ENCODE data around the gene STYX.
"Not testable (repeated sequence)": the region's sequence is repeated elsewhere in the genome, so short reads cannot be mapped to it uniquely, and the experiment has no call there.

STYX gene

DNA sequence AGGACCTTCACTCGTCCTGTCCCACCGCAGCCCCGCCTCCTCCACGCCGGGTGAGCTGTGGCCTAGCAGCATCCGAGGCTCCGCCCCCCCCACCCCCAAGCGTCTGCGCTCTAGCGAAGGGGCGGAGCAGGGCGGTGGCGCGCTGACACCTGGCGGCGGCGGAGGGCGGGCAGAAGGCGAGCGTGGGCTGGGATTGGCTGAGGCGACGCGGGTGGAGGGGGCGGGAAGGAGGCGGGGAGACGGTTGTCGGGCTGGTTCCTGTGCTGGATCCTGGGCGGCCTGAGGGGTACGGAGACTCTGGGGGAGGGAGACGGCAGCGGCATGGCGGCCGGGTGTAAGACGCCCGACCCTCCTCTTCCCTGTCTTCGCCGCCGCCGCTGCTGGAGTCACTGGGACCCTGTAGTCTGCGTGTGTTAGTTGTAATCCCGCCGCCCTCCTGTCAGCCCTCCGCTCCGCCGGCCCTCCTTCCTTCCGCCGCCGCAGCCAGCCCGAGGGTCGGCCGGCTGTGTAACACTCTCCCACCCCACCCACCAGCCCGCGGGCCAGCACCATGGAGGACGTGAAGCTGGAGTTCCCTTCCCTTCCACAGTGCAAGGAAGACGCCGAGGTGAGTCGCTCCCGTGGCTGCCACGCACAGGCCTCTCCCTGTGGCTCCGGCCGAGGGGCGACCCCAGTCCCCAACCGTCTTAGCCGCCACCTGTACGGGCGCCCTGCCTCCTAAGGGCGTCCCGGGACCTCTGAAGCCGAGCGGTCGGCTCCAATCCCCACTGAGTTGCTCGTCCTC, at the start of gene STYX:
Gene STYX (plus strand): TSS at position 242 of the 784 bp plus-strand sequence. CDS start 309 bp downstream, at position 551.
- DNase-seq, result peak; percentile 95

DNA sequence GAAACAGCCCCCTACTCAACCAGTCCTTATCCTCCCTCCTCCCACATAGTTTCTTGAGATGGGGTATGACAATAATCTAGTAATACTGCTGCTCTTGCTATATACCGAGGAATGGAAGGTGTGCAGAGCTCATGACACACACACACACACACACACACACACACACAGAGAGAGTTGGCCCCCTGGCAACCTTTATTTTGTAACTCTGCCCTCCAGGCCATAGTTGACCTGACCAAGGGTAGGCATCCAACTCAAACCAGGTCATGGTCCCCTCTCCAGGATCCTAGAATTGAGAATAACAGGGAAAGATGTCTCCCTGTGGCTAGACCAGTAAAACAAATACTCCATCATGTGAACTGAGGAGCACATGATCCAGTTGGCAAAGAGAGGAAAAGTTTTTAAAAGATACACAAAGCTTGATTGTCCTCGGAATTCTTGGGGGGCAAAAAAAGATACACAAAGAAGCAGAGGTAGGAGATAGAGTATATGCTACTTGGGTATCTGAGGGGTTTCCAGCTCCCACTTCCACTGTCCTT, 45.9 kb upstream of the STYX start:
- no peak for DNase-seq

DNA sequence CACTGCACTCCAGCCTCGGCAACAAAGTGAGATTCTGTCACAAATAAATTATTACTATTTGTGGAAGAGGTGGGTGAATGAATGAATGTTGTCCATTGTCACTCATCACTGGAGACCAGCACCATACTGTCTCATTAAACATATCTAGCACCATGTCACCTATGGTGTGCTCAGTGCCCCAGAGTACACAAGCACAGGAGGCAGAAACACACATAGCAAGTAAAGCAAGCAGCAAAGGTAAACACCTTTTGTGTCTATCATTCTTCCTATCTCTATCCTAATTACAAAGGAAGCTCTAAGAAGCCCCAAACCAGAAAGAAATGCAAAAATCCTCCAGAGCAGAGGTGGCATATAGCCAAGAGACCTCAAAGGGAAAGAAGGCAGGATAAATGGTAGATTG, 43.8 kb upstream of the STYX start:
- DNase-seq, result no peak

DNA sequence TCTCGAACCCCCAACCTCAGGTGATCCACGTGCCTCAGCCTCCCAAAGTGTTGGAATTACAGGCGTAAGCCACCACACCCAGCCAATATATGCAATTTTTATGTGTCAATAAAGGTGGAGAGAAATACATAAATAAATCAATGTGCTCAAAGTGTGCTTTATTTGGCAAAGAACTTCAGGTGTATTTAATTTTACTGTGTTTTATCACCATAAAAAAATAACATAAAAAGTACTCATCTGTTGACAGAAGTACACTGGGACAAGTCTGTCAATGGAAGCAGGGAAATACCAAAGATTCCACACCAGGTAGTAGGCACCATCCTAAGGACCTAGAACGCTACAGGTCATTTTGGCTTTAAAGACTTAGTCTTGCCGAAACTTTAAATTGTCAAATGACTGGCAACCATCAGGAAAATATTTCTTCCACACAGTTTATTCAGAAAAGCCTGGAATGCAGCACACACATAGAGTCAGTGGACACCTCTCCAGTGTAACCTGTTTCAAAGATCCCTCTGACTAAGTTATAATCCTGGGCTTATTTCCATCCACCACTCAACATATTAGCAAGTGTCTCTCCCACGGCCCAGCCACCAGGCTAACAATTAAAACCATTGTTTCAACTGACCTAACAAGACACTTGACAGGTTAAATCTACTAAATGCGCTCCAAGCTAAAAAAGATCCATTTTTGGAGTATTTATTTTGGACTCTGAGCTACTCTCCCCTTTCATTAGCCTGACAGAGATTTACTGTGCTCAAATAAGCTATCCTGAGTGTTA, 38.8 kb upstream of the STYX start:
- no peak for DNase-seq

- no peak for DNase-seq
Measured at GRCh38 chr14:52692248-52692962, 37.6 kb upstream of the STYX start.

- no peak for DNase-seq
Measured at GRCh38 chr14:52693036-52693435, 36.9 kb upstream of the STYX start.

DNA sequence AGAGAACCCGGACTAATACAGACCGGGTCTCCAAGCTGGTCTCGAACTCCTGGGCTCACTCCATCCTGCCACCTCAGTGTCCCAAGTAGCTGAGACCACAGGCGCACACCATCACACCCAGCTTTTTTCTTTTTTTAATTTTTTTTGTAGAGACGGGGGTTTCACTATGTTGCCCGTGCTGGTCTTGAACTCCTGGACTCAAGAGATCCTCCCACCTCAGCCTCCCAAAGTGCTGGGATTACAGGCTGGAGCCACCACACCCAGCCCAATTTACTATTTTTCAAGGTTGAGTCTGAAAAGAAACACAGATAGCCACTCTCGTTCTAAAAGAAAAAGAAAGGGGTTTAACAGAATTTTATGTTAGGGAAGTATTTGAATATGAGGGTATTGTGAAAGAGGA, 36.4 kb upstream of the STYX start:
- DNase-seq, result no peak

DNA sequence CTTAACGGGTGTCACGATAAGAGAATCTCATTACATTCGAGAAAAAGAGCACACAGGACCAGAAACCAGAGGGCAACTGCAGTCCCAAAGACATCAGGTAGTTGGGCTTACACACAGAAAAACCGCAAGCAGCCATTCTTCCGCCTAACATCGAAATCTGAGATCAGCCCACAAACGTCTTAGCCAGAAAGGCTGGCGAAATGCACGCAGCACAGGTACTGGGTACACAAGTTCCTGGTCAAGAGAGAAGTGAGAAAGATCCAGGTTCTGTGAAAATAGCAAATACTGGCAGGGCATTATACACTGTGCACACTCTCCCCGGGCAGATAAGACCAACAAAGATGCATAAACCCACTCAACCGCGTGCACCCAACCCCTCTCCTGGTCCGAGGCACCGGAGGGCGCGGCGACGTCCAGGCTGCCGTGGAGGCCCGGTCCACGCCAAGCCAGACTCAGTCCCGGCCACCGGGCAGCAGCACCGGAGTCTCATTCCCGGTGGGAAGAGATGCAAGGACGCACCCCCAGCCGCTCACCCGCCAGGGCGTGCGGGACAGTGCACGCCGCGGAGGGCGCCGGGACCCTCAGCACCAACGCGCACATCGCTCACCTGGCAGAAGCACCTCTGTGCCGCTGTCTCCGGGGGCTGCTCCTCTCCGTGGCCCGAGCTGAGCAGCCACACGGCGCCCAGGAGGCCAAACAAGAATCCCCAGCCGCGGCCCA, 35.0 kb upstream of the STYX start:
- DNase-seq, result peak; percentile 52

GRCh38 chr14:52695481-52696091, 34.4 kb upstream of the STYX start, which contains the start of gene ERO1A:
ERO1A (minus strand) TSS chr14:52695558; CDS start chr14:52695481, 77 bp downstream.
- peak; percentile 80 for DNase-seq

- DNase-seq, result no peak
Measured at GRCh38 chr14:52700701-52701172, 29.2 kb upstream of the STYX start.

DNA sequence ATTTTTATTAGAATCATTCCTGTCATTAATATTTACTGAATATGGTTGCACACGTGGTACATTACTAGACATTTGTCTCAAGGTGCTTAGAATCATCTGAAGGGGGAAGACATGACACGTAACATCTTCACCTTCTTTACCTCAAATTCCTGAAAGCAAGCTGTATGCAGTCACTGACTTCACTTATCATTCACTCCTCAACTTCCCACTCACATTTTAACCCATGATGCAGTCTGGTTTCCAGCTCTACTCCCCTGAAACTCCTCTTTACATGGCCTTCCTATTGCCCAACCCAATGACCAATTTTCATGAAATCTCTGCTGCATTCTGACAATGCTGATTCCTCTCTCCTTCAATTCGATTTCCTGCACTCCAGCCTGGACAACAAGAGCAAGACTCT, 28.7 kb upstream of the STYX start:
- no peak for DNase-seq

DNA sequence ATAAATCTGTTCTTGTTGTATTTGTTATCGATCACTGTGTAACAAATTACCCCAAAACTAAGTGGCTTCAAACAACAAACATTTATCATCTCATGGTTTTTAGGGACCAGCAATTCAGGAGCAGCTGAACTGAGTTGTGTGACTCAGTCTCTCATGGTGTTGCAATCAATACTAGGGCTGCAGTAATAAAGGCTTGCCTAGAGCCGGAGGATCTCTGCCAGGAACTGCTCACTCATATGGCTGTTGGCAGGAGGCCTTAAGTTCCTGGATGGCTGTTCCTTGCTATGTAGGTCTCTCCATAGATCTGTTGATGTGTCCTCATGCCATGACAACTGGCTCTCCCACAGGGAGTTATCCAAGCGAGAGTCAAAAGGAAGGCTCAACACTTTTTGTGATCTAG, 26.7 kb upstream of the STYX start:
- DNase-seq, result no peak

- DNase-seq, result no peak
Measured at GRCh38 chr14:52703664-52704063, 26.3 kb upstream of the STYX start.

GRCh38 chr14:52706286-52706685, 23.7 kb upstream of the STYX start:
- DNase-seq, result no peak

- peak; percentile 94 for DNase-seq
Measured at GRCh38 chr14:52706724-52707706, 23.0 kb upstream of the STYX start, which contains the start of gene PSMC6. PSMC6 (plus strand) TSS chr14:52707200; CDS start chr14:52707220, 20 bp downstream.

GRCh38 chr14:52711666-52712065, 18.3 kb upstream of the STYX start:
- DNase-seq, result no peak

DNA sequence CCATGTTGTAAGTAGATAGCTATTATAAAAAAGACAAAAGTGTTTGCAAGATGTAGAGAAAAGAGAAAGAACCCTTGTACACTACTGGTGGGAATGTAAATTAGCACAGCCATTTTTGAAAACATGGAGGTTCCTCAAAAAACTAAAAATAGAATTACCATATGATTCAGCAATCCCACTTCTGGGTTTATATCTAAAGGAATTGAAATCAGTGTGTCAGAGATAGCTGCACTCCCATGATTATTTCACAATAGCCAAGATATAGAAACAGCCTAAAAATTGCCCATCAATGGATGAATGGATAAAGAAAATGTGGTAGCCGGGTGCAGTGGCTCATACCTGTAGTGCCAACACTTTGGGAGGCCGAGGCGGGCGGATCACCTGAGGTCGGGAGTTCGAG, 13.8 kb upstream of the STYX start:
- DNase-seq, result no peak

DNA sequence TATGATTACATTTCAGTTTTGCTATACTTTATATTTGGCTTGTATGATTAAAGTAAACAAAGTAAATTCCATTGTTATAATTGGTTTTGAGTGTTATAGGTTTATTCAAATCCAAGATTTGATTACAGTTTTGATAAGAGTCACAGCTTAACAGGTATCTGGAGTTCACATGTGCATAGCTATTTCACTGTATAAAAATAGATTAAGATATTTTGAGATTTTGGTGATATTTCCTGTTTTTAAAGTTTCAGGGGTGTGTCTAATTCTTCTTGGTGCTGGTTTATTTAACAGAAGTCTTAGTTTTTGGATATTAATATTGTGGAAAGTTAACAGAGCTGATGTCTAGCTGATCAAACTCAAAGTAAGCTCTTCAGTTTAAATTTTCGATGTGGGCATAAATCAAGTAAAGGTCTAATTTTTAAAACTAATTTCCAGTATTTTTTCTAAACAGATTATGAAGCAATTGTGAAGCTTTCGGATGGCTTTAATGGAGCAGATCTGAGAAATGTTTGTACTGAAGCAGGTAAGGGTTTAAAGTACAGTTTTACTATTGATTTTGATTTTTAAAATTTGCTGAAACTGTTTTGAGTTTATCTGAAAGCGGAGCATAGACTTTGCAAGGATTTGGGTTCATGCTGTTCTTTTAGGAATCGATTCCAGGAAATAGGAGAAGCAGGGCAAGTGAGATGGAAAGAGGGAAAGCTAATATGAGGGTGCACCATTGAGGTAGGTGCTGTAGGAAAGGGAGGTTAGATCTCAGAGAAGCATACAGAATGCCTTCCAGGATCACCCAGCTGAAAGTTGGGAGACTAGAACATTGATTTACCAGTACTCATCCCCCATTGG, 6.2 kb upstream of the STYX start:
- no peak for DNase-seq

DNA sequence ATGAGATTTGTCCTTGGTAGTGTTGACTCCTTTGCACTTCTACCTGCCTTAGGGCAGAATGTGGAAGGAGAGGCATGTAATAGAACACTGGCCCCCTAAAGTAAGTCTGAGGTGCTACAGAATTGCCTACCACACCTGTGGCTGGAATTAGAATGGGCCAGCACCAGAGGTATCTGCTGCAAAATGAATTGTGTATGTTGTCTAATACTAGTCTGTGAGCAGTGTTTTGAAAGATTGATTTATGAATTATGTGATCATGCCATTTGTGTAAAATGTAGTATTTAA, 5.7 kb upstream of the STYX start:
- DNase-seq, result no peak

DNA sequence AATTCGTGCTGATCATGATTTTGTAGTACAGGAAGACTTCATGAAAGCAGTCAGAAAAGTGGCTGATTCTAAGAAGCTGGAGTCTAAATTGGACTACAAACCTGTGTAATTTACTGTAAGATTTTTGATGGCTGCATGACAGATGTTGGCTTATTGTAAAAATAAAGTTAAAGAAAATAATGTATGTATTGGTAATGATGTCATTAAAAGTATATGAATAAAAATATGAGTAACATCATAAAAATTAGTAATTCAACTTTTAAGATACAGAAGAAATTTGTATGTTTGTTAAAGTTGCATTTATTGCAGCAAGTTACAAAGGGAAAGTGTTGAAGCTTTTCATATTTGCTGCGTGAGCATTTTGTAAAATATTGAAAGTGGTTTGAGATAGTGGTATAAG, 2.5 kb upstream of the STYX start:
- DNase-seq, result not testable (repeated sequence)
